ENCODE measurements around the gene GSN.

GSN gene

GRCh38 chr9:121302341-121302740 is 34.4 kb downstream of the GSN start:
- no peak for DNase-seq (ENCODE audit: low read depth in 2 of 2, low spot score in 1 of 2)

DNA sequence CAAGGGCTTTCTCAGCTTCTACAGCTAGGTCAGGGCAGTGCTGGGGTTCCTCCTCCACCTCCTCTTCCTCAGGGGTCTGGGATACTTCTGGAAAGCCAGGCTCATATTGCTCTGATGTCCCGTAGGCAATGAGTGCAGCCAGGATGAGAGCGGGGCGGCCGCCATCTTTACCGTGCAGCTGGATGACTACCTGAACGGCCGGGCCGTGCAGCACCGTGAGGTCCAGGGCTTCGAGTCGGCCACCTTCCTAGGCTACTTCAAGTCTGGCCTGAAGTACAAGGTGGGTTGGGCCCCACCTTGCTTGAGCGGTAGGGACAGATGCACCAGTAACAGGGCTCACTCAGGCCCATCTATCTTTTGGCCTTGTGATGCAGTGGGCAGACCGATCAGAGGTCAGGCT is 34.8 kb downstream of the GSN start:
- no peak for DNase-seq (ENCODE audit: low read depth in 2 of 2, low spot score in 1 of 2)

DNA sequence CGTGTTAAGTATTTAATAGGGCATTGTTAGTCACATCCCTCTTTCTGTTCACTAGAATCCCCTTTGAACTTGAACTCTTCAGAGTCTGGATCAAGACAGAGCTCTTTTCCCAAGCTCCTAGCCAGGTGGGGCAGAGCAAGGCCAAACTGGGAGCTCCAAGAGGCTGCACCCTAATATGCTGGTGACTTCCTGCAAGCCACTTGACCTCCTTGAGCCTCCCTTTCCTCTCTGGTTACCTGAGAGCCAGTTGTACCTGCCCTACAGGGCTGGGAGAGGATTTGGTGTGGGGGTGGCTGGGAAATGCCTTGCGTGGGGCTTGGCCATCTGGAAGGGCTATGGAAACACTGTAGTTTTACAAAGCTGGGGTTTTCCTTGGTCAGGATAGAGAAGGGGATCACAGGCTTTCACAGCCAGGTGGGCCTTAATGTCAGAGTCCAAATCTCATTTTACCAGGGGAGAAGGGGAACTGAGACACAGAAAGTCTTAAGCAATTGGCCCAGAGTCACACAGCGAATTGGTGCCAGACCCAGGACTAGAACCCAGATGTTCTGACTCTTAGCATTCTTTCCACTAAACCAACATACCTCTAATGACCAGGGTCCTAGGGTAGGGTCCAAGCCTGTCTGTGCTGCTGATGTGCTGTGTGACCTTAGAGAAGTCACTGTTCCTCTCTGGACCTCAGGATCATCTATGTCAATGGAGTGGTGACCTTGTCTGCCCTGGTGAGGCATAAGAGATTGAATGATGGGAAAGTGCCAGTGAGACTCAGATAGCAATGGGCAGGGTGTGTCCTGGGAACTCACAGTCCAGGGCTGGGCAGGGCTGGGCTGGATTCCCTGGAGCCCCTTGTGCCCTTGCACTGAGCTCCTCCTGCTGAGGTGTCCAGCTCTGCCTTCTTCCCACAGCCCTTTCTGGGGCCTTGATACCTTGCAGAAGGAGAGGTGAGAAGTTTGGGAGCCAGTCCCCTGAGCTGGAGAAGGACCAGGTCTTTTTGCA is 35.8 kb downstream of the GSN start:
- DNase-seq (ENCODE audit: low read depth in 2 of 2, low spot score in 1 of 2) = no peak

GRCh38 chr9:121304707-121305106 is 36.7 kb downstream of the GSN start:
- DNase-seq (ENCODE audit: low read depth in 2 of 2, low spot score in 1 of 2) = no peak

DNA sequence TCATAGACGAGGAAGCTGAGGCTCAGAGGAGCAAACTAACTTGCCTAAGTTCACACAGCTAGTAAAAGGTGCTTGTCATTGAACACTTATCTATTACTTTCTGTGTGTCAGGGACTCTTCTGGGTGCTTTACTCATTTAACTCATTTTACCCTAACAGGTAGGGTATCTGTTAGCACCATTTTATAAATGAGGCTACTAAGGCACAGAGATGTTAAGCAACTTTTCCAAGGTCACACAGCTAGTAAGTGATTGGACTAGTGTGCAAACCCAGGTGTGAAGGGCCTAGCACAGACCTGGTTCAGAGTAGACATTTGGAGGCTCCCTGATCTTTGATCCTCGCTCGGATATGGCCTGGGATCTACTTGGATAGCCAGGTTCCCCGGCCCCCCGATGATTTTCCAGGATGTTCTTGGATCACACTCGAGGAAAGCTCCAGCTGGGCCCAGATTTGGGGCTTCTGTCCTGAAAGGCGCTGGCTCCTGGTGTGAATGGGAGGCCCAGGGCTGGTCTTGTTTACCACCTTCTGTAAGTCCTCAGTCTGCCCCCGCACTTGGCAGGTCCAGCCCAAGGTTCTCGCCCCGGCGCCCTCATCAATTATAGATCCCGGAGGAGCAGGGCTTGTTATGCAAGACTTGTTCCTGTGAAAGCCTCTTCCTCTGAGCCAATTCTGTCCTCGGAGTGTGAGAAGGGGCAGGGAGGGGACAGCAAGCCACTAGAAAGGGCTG is 37.5 kb downstream of the GSN start:
- no peak for DNase-seq (ENCODE audit: low read depth in 2 of 2, low spot score in 1 of 2)

DNA sequence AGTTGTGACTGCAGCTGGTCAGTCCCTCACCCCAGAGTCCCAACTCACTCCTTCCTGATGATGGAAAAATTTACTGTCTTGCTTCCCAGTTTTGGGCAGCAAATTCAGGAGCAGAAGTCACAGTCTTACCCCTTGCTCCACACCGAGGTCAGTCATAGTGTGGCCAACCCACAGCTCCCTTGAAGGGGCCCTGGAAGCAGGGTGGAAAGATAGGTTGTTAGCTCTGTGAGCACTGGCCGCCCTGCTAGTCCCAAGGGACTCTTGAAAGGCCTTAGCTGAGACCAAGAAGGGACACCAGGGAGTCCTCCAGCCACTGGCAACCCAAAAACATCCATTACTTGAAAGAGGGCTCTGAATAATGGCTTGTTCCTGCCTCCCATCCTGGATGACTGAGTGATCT is 40.0 kb downstream of the GSN start:
- DNase-seq (ENCODE audit: low read depth in 2 of 2, low spot score in 1 of 2) = no peak

GRCh38 chr9:121308765-121309164 is 40.8 kb downstream of the GSN start:
- no peak for DNase-seq (ENCODE audit: low read depth in 2 of 2, low spot score in 1 of 2)

GRCh38 chr9:121309171-121309570 is 41.2 kb downstream of the GSN start:
- no peak for DNase-seq (ENCODE audit: low read depth in 2 of 2, low spot score in 1 of 2)

DNA sequence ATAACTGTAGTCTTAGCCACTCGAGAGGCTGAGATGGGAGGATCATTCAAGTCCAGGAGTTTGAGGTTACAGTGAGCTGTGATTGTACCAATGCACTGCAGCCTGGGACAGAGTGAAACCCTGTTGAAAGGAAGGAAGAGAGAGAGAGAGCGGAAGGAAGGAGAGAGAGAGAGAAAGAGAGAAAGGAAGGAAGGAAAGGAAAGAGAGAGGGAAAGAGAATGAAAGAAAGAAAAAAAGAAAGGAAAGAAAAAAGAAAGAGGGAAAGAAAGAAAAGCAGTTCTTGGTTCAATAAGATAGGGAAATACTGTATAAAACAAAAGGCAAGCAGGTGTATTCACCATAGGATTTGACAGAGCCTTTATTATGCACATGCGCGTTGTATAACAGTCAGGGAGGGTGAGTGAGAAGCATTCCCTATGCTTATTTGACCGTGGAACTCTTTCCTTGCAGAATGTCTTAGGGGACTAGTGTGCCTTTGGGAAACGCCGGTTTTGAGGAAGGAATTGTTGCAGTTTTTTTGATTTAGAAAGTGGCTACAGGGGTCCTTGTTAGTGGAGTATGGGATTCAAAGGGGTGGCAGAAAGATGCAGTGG is 42.0 kb downstream of the GSN start:
- no peak for DNase-seq (ENCODE audit: low read depth in 2 of 2, low spot score in 1 of 2)

- DNase-seq (ENCODE audit: low read depth in 2 of 2, low spot score in 1 of 2) = no peak
These were observed 42.6 kb downstream of the GSN start for GRCh38 chr9:121310571-121310970.

DNA sequence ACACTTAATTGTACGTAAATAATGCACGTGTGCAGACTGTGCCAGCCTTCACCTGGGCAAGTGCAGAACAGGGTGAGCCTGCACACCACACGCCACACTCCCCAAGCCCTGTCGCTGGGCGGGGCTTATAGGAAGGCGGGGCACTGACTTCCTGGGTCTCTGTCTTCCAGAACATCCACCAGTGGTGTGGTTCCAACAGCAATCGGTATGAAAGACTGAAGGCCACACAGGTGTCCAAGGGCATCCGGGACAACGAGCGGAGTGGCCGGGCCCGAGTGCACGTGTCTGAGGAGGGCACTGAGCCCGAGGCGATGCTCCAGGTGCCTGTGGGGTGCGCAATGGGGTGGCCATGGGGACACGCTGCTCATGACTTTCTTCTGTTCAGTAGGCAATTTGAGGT is 44.2 kb downstream of the GSN start:
- DNase-seq (ENCODE audit: low read depth in 2 of 2, low spot score in 1 of 2) = no peak

- no peak for DNase-seq (ENCODE audit: low read depth in 2 of 2, low spot score in 1 of 2)
These were observed 45.6 kb downstream of the GSN start for GRCh38 chr9:121313458-121314152.

GRCh38 chr9:121316378-121316777 is 48.4 kb downstream of the GSN start:
- DNase-seq (ENCODE audit: low read depth in 2 of 2, low spot score in 1 of 2) = no peak

GRCh38 chr9:121316852-121317373 is 49.0 kb downstream of the GSN start:
- no peak for DNase-seq (ENCODE audit: low read depth in 2 of 2, low spot score in 1 of 2)

- DNase-seq (ENCODE audit: low read depth in 2 of 2, low spot score in 1 of 2) = no peak
These were observed 50.0 kb downstream of the GSN start for GRCh38 chr9:121317737-121318630.

- no peak for DNase-seq (ENCODE audit: low read depth in 2 of 2, low spot score in 1 of 2)
These were observed 50.8 kb downstream of the GSN start for GRCh38 chr9:121318631-121319382.

GRCh38 chr9:121319383-121319780 is 51.4 kb downstream of the GSN start:
- no peak for DNase-seq (ENCODE audit: low read depth in 2 of 2, low spot score in 1 of 2)

DNA sequence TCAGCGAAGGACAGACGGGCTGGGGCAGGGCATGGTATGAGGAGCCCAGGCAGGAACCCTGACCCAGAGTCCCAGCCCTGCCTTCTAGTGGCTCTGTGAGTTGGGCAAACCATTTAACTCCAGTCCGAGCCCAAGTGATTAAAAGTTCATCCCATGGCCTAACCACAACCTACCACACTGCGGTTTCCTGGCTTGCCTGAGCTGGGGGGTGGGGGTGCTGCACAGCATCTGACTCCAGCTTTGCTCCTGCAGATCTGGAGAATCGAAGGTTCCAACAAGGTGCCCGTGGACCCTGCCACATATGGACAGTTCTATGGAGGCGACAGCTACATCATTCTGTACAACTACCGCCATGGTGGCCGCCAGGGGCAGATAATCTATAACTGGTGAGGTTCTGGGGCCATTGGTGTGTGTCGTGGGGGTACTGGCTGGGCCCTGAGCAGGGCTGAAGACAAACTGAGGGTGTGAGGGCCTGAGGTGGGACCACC is 53.1 kb downstream of the GSN start:
- no peak for DNase-seq (ENCODE audit: low read depth in 2 of 2, low spot score in 1 of 2)
